OCI-LY3 (cell line): Measurements from ENCODE around the gene CTNNA3.
"Not testable (repeated sequence)": the region's sequence is repeated elsewhere in the genome, so short reads cannot be mapped to it uniquely, and the experiment has no call there.

Experiments
- H2AFZ ChIP-seq: fragments of 200-600, 300-600 bp; shearing (Covaris generic); 2 replicates; pipeline ENCODE4 v1.6.0; 2014; ENCODE audit warnings: antibody characterized with exemption, low read depth, low read length
- H3K27ac ChIP-seq: fragments of 200-600, 300-600 bp; sonication (generic); 2 replicates; pipeline ENCODE4 v1.5.1; 2014; ENCODE audit warnings: mild to moderate bottlenecking, low read length, moderate library complexity, mixed read lengths
- H3K27me3 ChIP-seq: fragments of 200-600, 300-600 bp; sonication (generic); 2 replicates; pipeline ENCODE4 v1.6.1; 2014; ENCODE audit warnings: low read depth, low read length, mixed read lengths
- H3K36me3 ChIP-seq: fragments of 200-600, 300-600 bp; sonication (generic); replicated peaks from 2 replicates; pipeline ENCODE3; 2014; ENCODE audit warnings: low read depth, low read length, mixed read lengths
- H3K4me1 ChIP-seq: fragments of 300-600, 200-600 bp; sonication (generic); 2 replicates; pipeline ENCODE4 v1.6.1; 2014; ENCODE audit warnings: low read length, mixed read lengths
- H3K4me2 ChIP-seq: fragments of 200-600, 300-600 bp; sonication (generic); 2 replicates; pipeline ENCODE4 v1.6.1; 2014; ENCODE audit warnings: low read length, mixed read lengths
- H3K4me3 ChIP-seq: fragments of 300-600, 200-600 bp; sonication (generic); 2 replicates; pipeline ENCODE4 v1.5.1; 2014; ENCODE audit warnings: antibody characterized with exemption, mild to moderate bottlenecking, low read length, moderate library complexity
- H3K79me2 ChIP-seq: fragments of 300-600, 200-600 bp; shearing (Covaris generic); 2 replicates; pipeline ENCODE4 v1.6.1; 2014; ENCODE audit warnings: mild to moderate bottlenecking, low read length, mixed read lengths
- H3K9ac ChIP-seq: fragments of 300-600, 200-600 bp; shearing (Covaris generic); 2 replicates; pipeline ENCODE4 v1.6.0; 2014; ENCODE audit warnings: mild to moderate bottlenecking, low read length, moderate library complexity
- H3K9me3 ChIP-seq: fragments of 200-600, 300-600 bp; shearing (Covaris generic); 2 replicates; pipeline ENCODE4 v1.6.1; 2014; ENCODE audit warnings: low read length, mixed read lengths; ENCODE audit not compliant: insufficient read depth
- H4K20me1 ChIP-seq: fragments of 200-600, 300-600 bp; sonication (generic); 2 replicates; pipeline ENCODE4 v1.6.1; 2016; ENCODE audit warnings: low read length, mixed read lengths; ENCODE audit not compliant: insufficient read depth
- EZH2phosphoT487 ChIP-seq: fragments of 200-600 bp; shearing (Covaris generic); IDR thresholded peaks from 2 replicates; pipeline ENCODE4 v1.6.1; 2018; ENCODE audit warnings: antibody characterized with exemption, mixed run types, low read depth
- TF ChIP-seq, protein P1 (sequence below): fragments of 200-600, 300-600 bp; sonication (generic); IDR thresholded peaks from 2 replicates; pipeline ENCODE4 v1.5.1; 2014; ENCODE audit warnings: antibody characterized with exemption, low read length, low read depth

The CTNNA3 gene

GRCh38 chr10:67211680-67212079, 484.3 kb downstream of the CTNNA3 start:
- H3K27me3 ChIP-seq, result no peaks in the 10 kb centered on the region
- no peak overlapping the region for H3K27ac ChIP-seq
- TF ChIP-seq EZH2phosphoT487, result no peak
- TF ChIP-seq, protein P1, sequence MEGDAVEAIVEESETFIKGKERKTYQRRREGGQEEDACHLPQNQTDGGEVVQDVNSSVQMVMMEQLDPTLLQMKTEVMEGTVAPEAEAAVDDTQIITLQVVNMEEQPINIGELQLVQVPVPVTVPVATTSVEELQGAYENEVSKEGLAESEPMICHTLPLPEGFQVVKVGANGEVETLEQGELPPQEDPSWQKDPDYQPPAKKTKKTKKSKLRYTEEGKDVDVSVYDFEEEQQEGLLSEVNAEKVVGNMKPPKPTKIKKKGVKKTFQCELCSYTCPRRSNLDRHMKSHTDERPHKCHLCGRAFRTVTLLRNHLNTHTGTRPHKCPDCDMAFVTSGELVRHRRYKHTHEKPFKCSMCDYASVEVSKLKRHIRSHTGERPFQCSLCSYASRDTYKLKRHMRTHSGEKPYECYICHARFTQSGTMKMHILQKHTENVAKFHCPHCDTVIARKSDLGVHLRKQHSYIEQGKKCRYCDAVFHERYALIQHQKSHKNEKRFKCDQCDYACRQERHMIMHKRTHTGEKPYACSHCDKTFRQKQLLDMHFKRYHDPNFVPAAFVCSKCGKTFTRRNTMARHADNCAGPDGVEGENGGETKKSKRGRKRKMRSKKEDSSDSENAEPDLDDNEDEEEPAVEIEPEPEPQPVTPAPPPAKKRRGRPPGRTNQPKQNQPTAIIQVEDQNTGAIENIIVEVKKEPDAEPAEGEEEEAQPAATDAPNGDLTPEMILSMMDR, result no peak
- no peak overlapping the region for H3K4me2 ChIP-seq
- no peaks in the 10 kb centered on the region for H3K36me3 ChIP-seq
- H3K9ac ChIP-seq, result no peak overlapping the region
- no peak overlapping the region for H3K4me3 ChIP-seq
- H4K20me1 ChIP-seq, result no peaks in the 10 kb centered on the region
- H3K79me2 ChIP-seq, result no peaks in the 10 kb centered on the region
- H2AFZ ChIP-seq, result no peak overlapping the region
- no peaks in the 10 kb centered on the region for H3K4me1 ChIP-seq
- H3K9me3 ChIP-seq, result no peaks in the 10 kb centered on the region

DNA sequence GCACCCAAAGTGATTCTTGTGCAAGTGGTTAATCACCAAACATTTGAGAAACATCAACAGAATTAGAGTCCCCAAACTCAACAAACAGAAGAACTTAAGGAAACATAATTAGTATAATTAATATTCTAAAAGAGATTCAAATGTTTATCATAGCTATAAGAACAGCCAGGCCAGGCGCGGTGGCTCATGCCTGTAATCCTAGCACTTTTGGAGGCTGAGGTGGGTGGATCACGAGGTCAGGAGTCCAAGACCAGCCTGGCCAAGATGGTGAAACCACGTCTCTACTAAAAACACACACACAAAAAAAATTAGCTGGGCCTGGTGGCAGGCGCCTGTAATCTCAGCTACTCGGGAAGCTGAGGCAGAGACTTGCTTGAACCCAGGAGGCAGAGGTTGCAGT, 488.1 kb downstream of the CTNNA3 start:
- not testable (repeated sequence) for H3K27me3 ChIP-seq, H3K4me3 ChIP-seq, H3K27ac ChIP-seq, H3K9ac ChIP-seq, H2AFZ ChIP-seq, H3K79me2 ChIP-seq, H3K36me3 ChIP-seq, H3K9me3 ChIP-seq, H3K4me1 ChIP-seq, H4K20me1 ChIP-seq, H3K4me2 ChIP-seq

DNA sequence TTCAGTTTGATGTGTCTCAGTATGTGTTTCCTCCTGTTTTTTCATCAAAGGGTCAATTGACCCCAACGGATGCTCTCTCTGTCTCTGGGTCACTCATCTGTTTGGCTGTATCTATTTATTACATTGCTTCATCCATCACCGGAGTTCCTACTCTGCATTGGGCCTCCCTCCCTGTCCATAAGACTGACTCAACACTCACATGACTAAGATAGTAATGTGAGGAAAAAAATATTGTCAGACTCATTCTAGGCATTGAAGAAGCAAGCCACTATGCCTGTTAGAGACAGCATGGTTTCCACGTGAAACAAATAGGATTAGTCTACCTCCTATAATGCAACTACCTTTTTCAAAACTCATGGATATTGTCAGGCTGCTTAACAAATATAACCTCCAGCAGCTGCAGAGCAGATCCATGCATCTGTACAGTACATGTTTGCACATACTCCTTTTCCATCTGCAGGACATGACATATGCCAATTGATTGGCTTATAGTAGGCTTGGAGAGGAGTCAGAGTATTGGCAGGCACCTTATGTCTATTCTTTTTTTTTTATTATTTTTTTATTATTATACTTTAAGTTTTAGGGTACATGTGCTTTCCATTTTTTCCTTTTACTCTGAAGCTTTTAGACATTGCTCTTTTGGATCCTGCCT, 495.0 kb downstream of the CTNNA3 start:
- Histone ChIP-seq H3K27me3 (no peaks in the 10 kb centered on the region), H3K9me3 (no peaks in the 10 kb centered on the region), H3K9ac (no peak overlapping the region), H3K4me2 (no peak overlapping the region), H3K4me3 (no peak overlapping the region), H3K36me3 (no peaks in the 10 kb centered on the region), H3K4me1 (peaks cover 3% of the 10 kb centered on the region), H4K20me1 (no peaks in the 10 kb centered on the region), H3K27ac (no peak overlapping the region), H3K79me2 (no peaks in the 10 kb centered on the region), H2AFZ (no peak overlapping the region)
- no peak for TF ChIP-seq EZH2phosphoT487
- TF ChIP-seq, protein P1, result no peak

DNA sequence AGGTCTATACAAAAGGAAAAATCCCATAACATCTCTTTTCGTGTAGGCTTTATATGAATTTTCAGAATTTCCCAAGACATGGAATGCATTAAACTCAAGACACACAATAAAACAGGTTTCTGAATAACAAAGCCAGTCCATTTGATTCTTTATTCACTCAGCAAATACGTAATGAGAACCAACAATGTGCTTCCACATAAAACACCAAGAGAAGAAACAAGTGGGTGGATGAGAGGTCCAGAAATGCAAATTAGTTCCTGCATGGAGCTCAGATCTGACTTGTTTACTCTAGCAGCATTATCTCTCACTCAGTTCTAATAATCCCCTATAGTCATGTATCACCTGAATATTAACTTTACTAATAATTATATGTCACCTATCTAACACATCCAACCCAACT, 520.6 kb downstream of the CTNNA3 start:
- Histone ChIP-seq H2AFZ (no peak overlapping the region), H3K27ac (no peak overlapping the region), H3K4me1 (no peaks in the 10 kb centered on the region), H4K20me1 (no peaks in the 10 kb centered on the region), H3K9me3 (no peaks in the 10 kb centered on the region), H3K79me2 (no peaks in the 10 kb centered on the region), H3K9ac (no peak overlapping the region), H3K4me2 (no peak overlapping the region), H3K4me3 (no peak overlapping the region), H3K27me3 (no peaks in the 10 kb centered on the region), H3K36me3 (no peaks in the 10 kb centered on the region)
- TF ChIP-seq, protein P1, result no peak
- no peak for TF ChIP-seq EZH2phosphoT487
